CD4-positive, alpha-beta T cell treated with Interferon alpha-2 for 1 hour (primary cell): ENCODE data around the gene DAPL1.
"Not testable (repeated sequence)": the region's sequence is repeated elsewhere in the genome, so short reads cannot be mapped to it uniquely, and the experiment has no call there.

Experiments used
- DNase-seq, 2 donors: peaks; one replicate each; pipeline ENCODE4 v3.0.0-alpha.2; 2020 to 2022

The DAPL1 gene

GRCh38 chr2:158823486-158824237 lies 28.5 kb downstream of the DAPL1 start:
- DNase-seq, result no peak

- DNase-seq, result no peak
Measured at GRCh38 chr2:158825021-158825420, 29.9 kb downstream of the DAPL1 start.

GRCh38 chr2:158826965-158827364 lies 31.8 kb downstream of the DAPL1 start:
- no peak for DNase-seq

GRCh38 chr2:158828378-158829164 lies 33.5 kb downstream of the DAPL1 start:
- no peak for DNase-seq

- no peak for DNase-seq
Measured at GRCh38 chr2:158829167-158829566, 34.0 kb downstream of the DAPL1 start.

GRCh38 chr2:158830201-158830600 lies 35.1 kb downstream of the DAPL1 start:
- DNase-seq, result no peak

- DNase-seq, result no peak
Measured at GRCh38 chr2:158835431-158835830, 40.3 kb downstream of the DAPL1 start.

- no peak for DNase-seq
Measured at GRCh38 chr2:158837645-158838044, 42.5 kb downstream of the DAPL1 start.

GRCh38 chr2:158841850-158842249 lies 46.7 kb downstream of the DAPL1 start:
- no peak for DNase-seq

GRCh38 chr2:158845444-158845843 lies 50.3 kb downstream of the DAPL1 start:
- DNase-seq, result no peak

GRCh38 chr2:158845859-158846258 lies 50.7 kb downstream of the DAPL1 start:
- no peak for DNase-seq

GRCh38 chr2:158847526-158847925 lies 52.4 kb downstream of the DAPL1 start:
- not testable (repeated sequence) for DNase-seq

- DNase-seq, result not testable (repeated sequence)
Measured at GRCh38 chr2:158848031-158848970, 53.2 kb downstream of the DAPL1 start.

- DNase-seq, result not testable (repeated sequence)
Measured at GRCh38 chr2:158860179-158860578, 65.1 kb downstream of the DAPL1 start.

GRCh38 chr2:158861626-158862025 lies 66.5 kb downstream of the DAPL1 start:
- not testable (repeated sequence) for DNase-seq

- not testable (repeated sequence) for DNase-seq
Measured at GRCh38 chr2:158865469-158865868, 70.4 kb downstream of the DAPL1 start.
